Measurements from ENCODE around the gene POM121C.
"Not testable (repeated sequence)": the region's sequence is repeated elsewhere in the genome, so short reads cannot be mapped to it uniquely, and the experiment has no call there.

POM121C gene

DNA sequence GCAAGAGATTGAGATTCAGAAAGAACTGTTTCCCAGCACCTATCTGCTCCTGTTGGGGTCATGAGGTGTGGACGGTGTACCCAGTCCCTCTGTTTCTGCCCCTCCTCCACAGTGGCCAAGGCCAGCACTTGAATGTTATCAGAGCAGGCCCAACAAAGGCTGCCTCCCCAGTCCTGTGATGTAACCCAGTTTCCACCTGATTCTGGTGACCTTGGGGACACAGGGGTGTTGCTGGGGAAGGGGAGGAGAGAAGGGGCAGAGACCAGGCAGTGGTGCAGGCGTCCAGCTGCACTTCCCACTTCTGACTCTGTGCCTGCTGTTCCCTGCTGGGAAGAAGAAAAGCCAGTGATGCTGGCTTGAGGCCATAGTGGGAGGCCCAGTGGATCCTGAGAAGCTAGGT lies 88.2 kb downstream of the POM121C start:
- not testable (repeated sequence) for DNase-seq (ENCODE audit: low read depth in 1 of 2, low spot score in 1 of 2)

DNA sequence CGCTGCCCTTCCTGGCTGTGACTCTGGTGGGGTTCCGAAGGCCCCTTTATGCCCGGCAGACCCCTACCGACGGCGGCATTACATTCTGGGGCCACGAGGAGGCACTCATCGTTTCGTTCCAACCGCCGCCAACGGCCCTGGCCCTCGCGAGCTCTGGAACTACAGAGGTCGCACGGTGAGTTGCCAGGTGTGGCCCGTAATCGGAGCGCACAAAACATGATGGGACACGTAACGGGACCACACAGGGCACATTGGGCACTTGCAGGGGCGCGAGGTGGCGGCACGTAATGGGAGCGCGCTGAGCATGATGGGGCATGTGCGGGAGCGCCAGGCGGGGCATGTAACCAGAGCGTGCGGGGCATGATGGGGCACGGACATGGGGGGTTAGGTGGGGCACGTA lies 90.8 kb downstream of the POM121C start, which contains the start of gene TRIM73:
TSS of gene TRIM73 (plus strand) at position 301 of the 400 bp plus-strand sequence. CDS start 3,305 bp downstream, outside the sequence.
- not testable (repeated sequence) for DNase-seq (ENCODE audit: low read depth in 1 of 2, low spot score in 1 of 2)

DNA sequence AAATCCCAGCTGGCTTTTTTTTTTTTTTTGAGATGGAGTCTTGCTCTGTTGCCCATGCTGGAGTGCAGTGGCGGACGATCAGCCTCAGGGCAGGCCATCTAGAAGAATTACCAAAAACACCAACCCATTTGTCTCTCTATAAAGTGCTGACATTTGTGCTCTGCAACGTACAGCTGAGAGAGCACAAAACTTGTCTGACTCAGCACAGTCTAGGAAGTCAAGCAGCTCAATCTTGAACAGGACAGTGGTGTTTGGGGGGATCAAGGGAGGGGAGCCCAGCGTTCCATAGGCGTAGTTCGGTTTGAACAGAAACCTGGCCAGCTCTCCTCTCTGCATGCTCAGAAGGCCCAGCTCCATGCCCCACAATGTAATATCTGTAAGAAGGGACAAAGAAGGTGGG lies 92.9 kb downstream of the POM121C start:
- DNase-seq (ENCODE audit: low read depth in 1 of 2, low spot score in 1 of 2): not testable (repeated sequence)

DNA sequence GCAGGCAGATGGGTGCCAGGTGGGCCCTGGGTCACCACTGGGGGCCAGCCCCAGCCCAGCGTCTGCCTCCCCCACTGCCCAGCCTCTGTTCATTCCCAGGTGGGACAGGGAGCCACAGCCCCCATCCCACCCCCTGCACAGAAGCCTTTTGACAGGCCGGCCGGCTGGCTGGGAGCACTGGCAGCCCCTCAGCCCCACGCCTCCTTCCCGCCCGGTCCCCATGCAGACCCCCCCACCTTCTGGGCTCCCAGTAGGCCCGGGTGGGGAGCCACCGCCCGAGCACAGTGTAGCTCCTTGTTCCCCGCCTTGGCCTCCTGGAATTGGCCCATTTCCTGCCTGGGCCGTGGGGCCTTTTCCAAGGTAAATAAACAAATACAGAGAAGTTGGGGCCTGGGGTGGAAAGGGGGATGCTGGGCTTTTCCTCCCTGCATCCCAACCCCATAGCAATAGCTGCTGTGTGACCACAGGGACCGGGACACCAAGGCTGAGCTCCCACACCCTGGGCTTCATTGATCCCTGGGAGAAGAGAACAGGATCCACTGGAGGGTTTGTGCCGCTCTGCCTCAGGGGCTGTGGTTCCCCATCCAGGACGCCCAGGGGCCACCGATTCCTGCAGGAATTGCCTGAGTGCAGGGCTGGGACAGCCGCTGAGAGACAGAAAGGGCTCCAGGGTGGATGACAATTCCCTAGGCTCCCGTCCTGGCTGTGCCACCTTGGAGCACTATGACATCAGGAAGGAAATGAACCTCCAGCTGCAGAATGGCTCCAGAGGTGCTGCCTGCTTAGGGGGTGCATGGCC lies 111.4 kb downstream of the POM121C start:
- not testable (repeated sequence) for DNase-seq (ENCODE audit: low read depth in 1 of 2, low spot score in 1 of 2)

DNA sequence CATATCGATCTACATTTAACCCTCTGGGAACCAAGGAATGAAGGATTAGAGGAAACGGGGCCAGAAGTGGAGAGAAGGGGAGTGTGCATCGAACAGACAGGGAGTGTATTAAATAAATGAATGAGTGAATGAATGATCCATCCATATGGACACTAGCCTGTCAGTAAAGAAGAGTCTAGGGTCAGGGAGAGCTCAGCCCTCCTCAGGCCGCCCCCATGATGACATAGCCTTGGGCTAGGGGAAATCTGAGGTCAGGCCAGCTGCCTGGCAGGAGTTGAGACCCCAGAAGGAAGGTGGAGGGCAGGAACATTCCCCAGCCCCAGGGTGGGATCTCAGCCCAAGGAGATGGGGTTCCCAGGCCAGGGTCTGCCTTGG lies 112.0 kb downstream of the POM121C start:
- not testable (repeated sequence) for DNase-seq (ENCODE audit: low read depth in 1 of 2, low spot score in 1 of 2)

DNA sequence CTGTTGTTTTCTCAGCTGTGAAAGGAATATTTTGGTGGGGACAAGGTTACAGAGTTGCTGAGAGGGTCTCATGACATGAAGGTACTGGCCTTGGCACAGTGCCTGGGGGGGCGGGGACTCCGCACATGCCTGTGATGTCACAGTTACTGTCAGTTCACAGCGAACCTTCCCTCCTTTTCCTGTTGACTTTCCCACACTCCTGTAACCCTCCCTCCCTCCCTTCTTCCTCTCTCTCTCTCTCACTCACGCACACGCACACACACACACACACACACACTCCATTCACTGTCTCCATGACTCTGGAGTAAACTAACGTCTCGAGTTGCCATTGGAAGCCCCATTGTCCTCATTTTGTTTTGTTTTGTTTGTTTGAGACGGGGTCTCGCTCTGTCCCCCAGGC lies 118.8 kb downstream of the POM121C start:
- not testable (repeated sequence) for DNase-seq (ENCODE audit: low read depth in 1 of 2, low spot score in 1 of 2)

All from stimulated activated CD4-positive, alpha-beta T cell treated with anti-CD3 and anti-CD28 coated beads, Interleukin-15, amount 100 ng/mL, for 1 hour (primary cell).